Measurements from ENCODE around the gene ACP4.
"Not testable (repeated sequence)": the region's sequence is repeated elsewhere in the genome, so short reads cannot be mapped to it uniquely, and the experiment has no call there.

The ACP4 gene

DNA sequence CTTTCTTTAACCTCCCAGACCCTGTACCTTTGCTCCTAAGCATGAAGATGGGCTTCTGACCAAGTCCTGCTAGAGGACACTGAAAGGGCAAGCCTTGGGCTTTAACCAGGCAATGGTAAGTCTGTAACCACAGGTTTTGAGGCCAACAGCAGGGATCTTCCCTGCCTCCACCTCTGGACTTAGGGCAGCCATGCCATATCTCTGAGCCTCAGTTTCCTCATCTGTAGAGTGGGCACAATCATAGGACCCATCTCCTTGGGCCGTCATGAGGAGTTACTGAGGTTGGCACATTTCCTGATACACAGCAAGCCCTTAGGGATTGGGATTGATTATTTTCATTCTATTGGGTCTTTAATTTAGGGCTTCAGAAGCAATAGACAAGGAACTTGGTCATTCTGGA is 18.6 kb downstream of the ACP4 start:
- no peak overlapping the region for H3K4me2 ChIP-seq (ENCODE audit: low read depth, low read length)
- H3F3A ChIP-seq (ENCODE audit: insufficient read depth, low read length): no peaks in the 10 kb centered on the region
- no peak for DNase-seq
- no peak for TF ChIP-seq EZH2phosphoT487 (IDR thresholded peaks at IDR 0.05; ENCODE audit: low read length)
- TF ChIP-seq EZH2 (optimal IDR thresholded peaks at IDR 0.05; ENCODE audit: low read depth, low read length): no peak
- TF ChIP-seq, protein P1, sequence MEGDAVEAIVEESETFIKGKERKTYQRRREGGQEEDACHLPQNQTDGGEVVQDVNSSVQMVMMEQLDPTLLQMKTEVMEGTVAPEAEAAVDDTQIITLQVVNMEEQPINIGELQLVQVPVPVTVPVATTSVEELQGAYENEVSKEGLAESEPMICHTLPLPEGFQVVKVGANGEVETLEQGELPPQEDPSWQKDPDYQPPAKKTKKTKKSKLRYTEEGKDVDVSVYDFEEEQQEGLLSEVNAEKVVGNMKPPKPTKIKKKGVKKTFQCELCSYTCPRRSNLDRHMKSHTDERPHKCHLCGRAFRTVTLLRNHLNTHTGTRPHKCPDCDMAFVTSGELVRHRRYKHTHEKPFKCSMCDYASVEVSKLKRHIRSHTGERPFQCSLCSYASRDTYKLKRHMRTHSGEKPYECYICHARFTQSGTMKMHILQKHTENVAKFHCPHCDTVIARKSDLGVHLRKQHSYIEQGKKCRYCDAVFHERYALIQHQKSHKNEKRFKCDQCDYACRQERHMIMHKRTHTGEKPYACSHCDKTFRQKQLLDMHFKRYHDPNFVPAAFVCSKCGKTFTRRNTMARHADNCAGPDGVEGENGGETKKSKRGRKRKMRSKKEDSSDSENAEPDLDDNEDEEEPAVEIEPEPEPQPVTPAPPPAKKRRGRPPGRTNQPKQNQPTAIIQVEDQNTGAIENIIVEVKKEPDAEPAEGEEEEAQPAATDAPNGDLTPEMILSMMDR (IDR thresholded peaks at IDR 0.05; ENCODE audit: low read length): no peak
- no peaks in the 10 kb centered on the region for H3K4me1 ChIP-seq (ENCODE audit: low read length)
- H4K20me1 ChIP-seq (ENCODE audit: insufficient read depth, low read length): no peaks in the 10 kb centered on the region
- no peaks in the 10 kb centered on the region for H3K9me3 ChIP-seq (replicated peaks; ENCODE audit: insufficient read depth, low read length)
- no peaks in the 10 kb centered on the region for H3K36me3 ChIP-seq (replicated peaks; ENCODE audit: insufficient read depth, low read length)
- peaks cover 27% of the 10 kb centered on the region for H3K27me3 ChIP-seq (replicated peaks; ENCODE audit: insufficient read depth, low read length)
- H3K9ac ChIP-seq (ENCODE audit: low read length): no peak overlapping the region
- peaks cover 6% of the 10 kb centered on the region for H3K79me2 ChIP-seq (ENCODE audit: low read length)
- H3K9me2 ChIP-seq (replicated peaks; ENCODE audit: insufficient read depth, low read length): no peaks in the 10 kb centered on the region
- no peak overlapping the region for H3K4me3 ChIP-seq (ENCODE audit: low read length)
- H3K27ac ChIP-seq (ENCODE audit: low read length): no peak overlapping the region
- no peak overlapping the region for H2AFZ ChIP-seq (ENCODE audit: low read length)

DNA sequence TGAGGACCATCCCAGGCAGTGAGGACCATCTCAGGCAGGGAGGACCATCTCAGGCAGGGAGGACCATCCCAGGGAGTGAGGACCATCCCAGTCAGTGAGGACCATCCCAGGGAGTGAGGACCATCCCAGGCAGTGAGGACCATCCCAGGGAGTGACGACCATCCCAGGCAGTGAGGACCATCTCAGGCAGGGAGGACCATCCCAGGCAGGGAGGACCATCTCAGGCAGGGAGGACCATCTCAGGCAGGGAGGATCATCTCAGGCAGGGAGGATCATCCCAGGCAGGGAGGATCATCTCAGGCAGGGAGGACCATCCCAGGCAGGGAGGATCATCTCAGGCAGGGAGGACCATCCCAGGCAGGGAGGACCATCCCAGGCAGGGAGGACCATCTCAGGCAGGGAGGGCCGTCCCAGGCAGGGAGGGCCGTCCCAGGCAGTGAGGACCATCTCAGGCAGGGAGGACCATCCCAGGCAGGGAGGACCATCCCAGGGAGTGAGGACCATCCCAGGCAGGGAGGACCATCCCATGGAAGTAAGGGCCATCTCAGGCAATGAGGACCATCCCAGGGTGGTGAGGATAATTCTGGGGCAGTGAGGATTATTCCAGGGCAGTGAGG is 21.5 kb downstream of the ACP4 start:
- not testable (repeated sequence) for H4K20me1 ChIP-seq (ENCODE audit: insufficient read depth, low read length); H3K79me2 ChIP-seq (ENCODE audit: low read length); DNase-seq; H3K9me2 ChIP-seq (replicated peaks; ENCODE audit: insufficient read depth, low read length); H3K4me3 ChIP-seq (ENCODE audit: low read length); H2AFZ ChIP-seq (ENCODE audit: low read length); H3K4me1 ChIP-seq (ENCODE audit: low read length); H3F3A ChIP-seq (ENCODE audit: insufficient read depth, low read length); H3K4me2 ChIP-seq (ENCODE audit: low read depth, low read length); H3K9ac ChIP-seq (ENCODE audit: low read length); H3K9me3 ChIP-seq (replicated peaks; ENCODE audit: insufficient read depth, low read length); H3K27ac ChIP-seq (ENCODE audit: low read length); H3K36me3 ChIP-seq (replicated peaks; ENCODE audit: insufficient read depth, low read length)
- peaks cover 49% of the 10 kb centered on the region for H3K27me3 ChIP-seq (replicated peaks; ENCODE audit: insufficient read depth, low read length)

DNA sequence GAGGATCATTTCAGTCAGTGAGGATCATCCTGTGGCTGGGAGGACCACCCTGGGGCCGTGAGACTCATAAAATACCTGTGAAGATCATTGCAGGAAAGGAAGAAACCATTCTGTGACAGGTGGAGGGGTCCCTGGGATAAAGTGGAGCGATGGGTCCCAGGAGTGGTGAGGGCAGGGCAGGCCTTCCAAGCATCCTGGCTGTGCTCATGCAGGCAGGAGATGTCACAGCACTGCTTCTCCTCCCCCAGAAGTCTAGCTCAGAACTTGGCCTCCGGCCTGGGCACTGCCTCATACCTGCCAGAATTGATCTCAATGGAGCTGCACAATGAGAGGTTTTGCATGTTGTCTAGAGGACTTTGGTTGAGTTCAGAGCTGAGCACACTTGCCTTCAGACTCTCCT is 22.3 kb downstream of the ACP4 start:
- H3K36me3 ChIP-seq (replicated peaks; ENCODE audit: insufficient read depth, low read length): no peaks in the 10 kb centered on the region
- H3F3A ChIP-seq (ENCODE audit: insufficient read depth, low read length): no peaks in the 10 kb centered on the region
- H2AFZ ChIP-seq (ENCODE audit: low read length): no peak overlapping the region
- no peak overlapping the region for H3K4me3 ChIP-seq (ENCODE audit: low read length)
- peaks cover 56% of the 10 kb centered on the region for H3K27me3 ChIP-seq (replicated peaks; ENCODE audit: insufficient read depth, low read length)
- no peak for DNase-seq
- no peaks in the 10 kb centered on the region for H3K4me1 ChIP-seq (ENCODE audit: low read length)
- H3K9me2 ChIP-seq (replicated peaks; ENCODE audit: insufficient read depth, low read length): no peaks in the 10 kb centered on the region
- H4K20me1 ChIP-seq (ENCODE audit: insufficient read depth, low read length): no peaks in the 10 kb centered on the region
- TF ChIP-seq EZH2phosphoT487 (IDR thresholded peaks at IDR 0.05; ENCODE audit: low read length): no peak
- TF ChIP-seq EZH2 (optimal IDR thresholded peaks at IDR 0.05; ENCODE audit: low read depth, low read length): no peak
- TF ChIP-seq, protein P1 (IDR thresholded peaks at IDR 0.05; ENCODE audit: low read length): no peak
- H3K27ac ChIP-seq (ENCODE audit: low read length): no peak overlapping the region
- H3K79me2 ChIP-seq (ENCODE audit: low read length): no peaks in the 10 kb centered on the region
- no peak overlapping the region for H3K9ac ChIP-seq (ENCODE audit: low read length)
- no peaks in the 10 kb centered on the region for H3K9me3 ChIP-seq (replicated peaks; ENCODE audit: insufficient read depth, low read length)
- no peak overlapping the region for H3K4me2 ChIP-seq (ENCODE audit: low read depth, low read length)

DNA sequence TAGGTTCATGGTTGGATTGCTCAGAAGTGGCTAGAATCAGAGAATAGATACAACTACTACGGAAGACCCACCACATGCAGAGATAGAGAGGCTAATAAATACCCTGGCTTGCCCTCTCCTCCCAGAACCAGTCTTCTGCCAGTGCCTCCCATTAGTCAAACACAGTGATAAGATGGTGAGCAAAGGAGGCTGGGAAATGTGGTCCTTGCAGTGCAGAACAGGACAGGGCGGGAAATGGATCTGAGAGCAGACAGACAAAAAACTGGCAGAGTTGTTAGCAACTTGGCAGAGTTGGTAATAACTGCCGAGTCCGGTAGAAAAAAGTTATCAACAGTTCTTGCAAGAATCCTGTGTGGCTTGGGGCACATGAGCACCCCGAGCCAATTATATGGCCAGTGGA is 24.7 kb downstream of the ACP4 start:
- H3K27ac ChIP-seq (ENCODE audit: low read length): no peak overlapping the region
- H3K9me3 ChIP-seq (replicated peaks; ENCODE audit: insufficient read depth, low read length): no peaks in the 10 kb centered on the region
- TF ChIP-seq EZH2 (optimal IDR thresholded peaks at IDR 0.05; ENCODE audit: low read depth, low read length): no peak
- TF ChIP-seq, protein P1 (IDR thresholded peaks at IDR 0.05; ENCODE audit: low read length): no peak
- TF ChIP-seq EZH2phosphoT487 (IDR thresholded peaks at IDR 0.05; ENCODE audit: low read length): no peak
- H2AFZ ChIP-seq (ENCODE audit: low read length): no peak overlapping the region
- H3K4me1 ChIP-seq (ENCODE audit: low read length): no peaks in the 10 kb centered on the region
- H3K4me2 ChIP-seq (ENCODE audit: low read depth, low read length): no peak overlapping the region
- peaks cover 70% of the 10 kb centered on the region for H3K27me3 ChIP-seq (replicated peaks; ENCODE audit: insufficient read depth, low read length)
- no peaks in the 10 kb centered on the region for H3K36me3 ChIP-seq (replicated peaks; ENCODE audit: insufficient read depth, low read length)
- no peaks in the 10 kb centered on the region for H3K9me2 ChIP-seq (replicated peaks; ENCODE audit: insufficient read depth, low read length)
- H4K20me1 ChIP-seq (ENCODE audit: insufficient read depth, low read length): no peaks in the 10 kb centered on the region
- no peak overlapping the region for H3K9ac ChIP-seq (ENCODE audit: low read length)
- no peaks in the 10 kb centered on the region for H3F3A ChIP-seq (ENCODE audit: insufficient read depth, low read length)
- no peaks in the 10 kb centered on the region for H3K79me2 ChIP-seq (ENCODE audit: low read length)
- H3K4me3 ChIP-seq (ENCODE audit: low read length): no peak overlapping the region
- DNase-seq: no peak

Data from MM.1S (cell line).